Uterus (tissue), 2 donors: ENCODE measurements around the gene MED25.

Source experiments
- CTCF ChIP-seq, 4 experiments: fragments of 200-600 bp in 2 of 4; fragments of 450-650 bp in 2 of 4; sonication (generic) in 2 of 4; IDR thresholded peaks; one replicate each; pipeline ENCODE4 v1.5.1; 2016 to 2019; ENCODE audit warnings: antibody characterized with exemption in 4 of 4, mild to moderate bottlenecking in 2 of 4, moderate library complexity in 1 of 4
- POLR2A ChIP-seq, 2 donors: fragments of 450-650 bp; IDR thresholded peaks; one replicate each; pipeline ENCODE4 v1.6.1; 2016; ENCODE audit warnings: antibody characterized with exemption in 2 of 2, mild to moderate bottlenecking in 1 of 2, moderate library complexity in 1 of 2

GRCh38 chr19:49773663-49774350, 44.3 kb upstream of the MED25 start:
- no peak for TF ChIP-seq CTCF (IDR thresholded peaks at IDR 0.05)
- no peak for TF ChIP-seq POLR2A (IDR thresholded peaks at IDR 0.05)
